GM23338 (cell line): ENCODE measurements around the gene TNNT2. TPM values are rescaled to one million over a fixed set of nuclear protein-coding genes. Genes with fewer than 3 reads are reported as not detected.

Experiments
- ATAC-seq: fragments of 200-7000 bp; cut with Tn5 transposase; 3 replicates; pipeline ENCODE4 v1.9.1; 2020
- DNase-seq: peaks from one replicate; pipeline ENCODE4 v3.0.0-alpha.2; 2015; ENCODE audit warnings: low spot score
- H2AFZ ChIP-seq: fragments of 200-600 bp; sonication (generic); 2 replicates; pipeline ENCODE4 v1.8.0; 2016; ENCODE audit warnings: antibody characterized with exemption, mild to moderate bottlenecking, moderate library complexity
- H3F3A ChIP-seq: fragments of 200-600 bp; sonication (generic); replicated peaks from 2 replicates; pipeline ENCODE4 v1.8.0; 2017; ENCODE audit warnings: antibody characterized with exemption, mixed run types, low read depth
- H3K27ac ChIP-seq: fragments of 200-600 bp; sonication (generic); 2 replicates; pipeline ENCODE4 v1.6.1; 2016; ENCODE audit warnings: low read depth
- H3K27me3 ChIP-seq: fragments of 200-600 bp; sonication (generic); 2 replicates; pipeline ENCODE4 v1.8.0; 2016; ENCODE audit warnings: mild to moderate bottlenecking, mixed run types, moderate library complexity; ENCODE audit not compliant: insufficient read depth
- H3K36me3 ChIP-seq: fragments of 200-600 bp; sonication (generic); 2 replicates; pipeline ENCODE4 v1.8.0; 2016; ENCODE audit warnings: mild to moderate bottlenecking; ENCODE audit not compliant: insufficient read depth
- H3K4me1 ChIP-seq: fragments of 200-600 bp; sonication (generic); 2 replicates; pipeline ENCODE4 v1.8.0; 2016; ENCODE audit warnings: mild to moderate bottlenecking, moderate library complexity; ENCODE audit not compliant: insufficient read depth
- H3K4me2 ChIP-seq: fragments of 200-600 bp; sonication (generic); 2 replicates; pipeline ENCODE4 v1.7.1; 2017; ENCODE audit warnings: mixed run types
- H3K4me3 ChIP-seq: fragments of 200-600 bp; sonication (generic); 2 replicates; pipeline ENCODE4 v1.6.1; 2016; ENCODE audit warnings: mixed run types
- H3K79me2 ChIP-seq: fragments of 200-600 bp; sonication (generic); replicated peaks from 2 replicates; pipeline ENCODE4 v1.8.0; 2017; ENCODE audit warnings: mild to moderate bottlenecking; ENCODE audit not compliant: insufficient read depth
- H3K9me2 ChIP-seq: fragments of 200-600 bp; sonication (generic); 2 replicates; pipeline ENCODE4 v1.8.0; 2017; ENCODE audit not compliant: insufficient read depth
- H4K20me1 ChIP-seq: fragments of 200-600 bp; sonication (generic); replicated peaks from 2 replicates; pipeline ENCODE4 v1.8.0; 2017; ENCODE audit warnings: mild to moderate bottlenecking; ENCODE audit not compliant: insufficient read depth
- H3K27ac Mint-ChIP-seq: 2 replicates; pipeline ENCODE4 v1.8.0; 2020; ENCODE audit warnings: inconsistent platforms, mild to moderate bottlenecking, moderate library complexity, mixed read lengths
- H3K27me3 Mint-ChIP-seq: 3 replicates; pipeline ENCODE4 v1.8.0; 2022; ENCODE audit warnings: low read depth, mild to moderate bottlenecking, moderate library complexity, mixed read lengths, inconsistent platforms; ENCODE audit not compliant: insufficient read depth, poor library complexity
- H3K36me3 Mint-ChIP-seq: 3 replicates; pipeline ENCODE4 v1.8.0; 2021; ENCODE audit warnings: low read depth, mild to moderate bottlenecking, inconsistent platforms, moderate library complexity, mixed read lengths
- H3K4me1 Mint-ChIP-seq: 3 replicates; pipeline ENCODE4 v1.8.0; 2020; ENCODE audit warnings: mild to moderate bottlenecking, inconsistent platforms, mixed read lengths
- H3K4me3 Mint-ChIP-seq: 3 replicates; pipeline ENCODE4 v1.8.0; 2021; ENCODE audit warnings: moderate library complexity, mild to moderate bottlenecking, inconsistent platforms, mixed read lengths
- H3K9me3 Mint-ChIP-seq: 3 replicates; pipeline ENCODE4 v1.8.0; 2020; ENCODE audit warnings: moderate library complexity, mild to moderate bottlenecking, inconsistent platforms, mixed read lengths
- CREB1 ChIP-seq: fragments of 250-450 bp; sonication (Bioruptor Pico); IDR thresholded peaks from 2 replicates; pipeline ENCODE4 v1.5.0; 2020; ENCODE audit warnings: low read depth, mild to moderate bottlenecking, moderate library complexity
- CTCF ChIP-seq, 2 experiments: fragments of 200-600 bp in 1 of 2; sonication (generic) in 1 of 2; conservative IDR thresholded peaks; 2 replicates each; pipeline versions ENCODE4 v1.5.1 to v1.6.1; 2016 to 2017; ENCODE audit warnings: antibody characterized with exemption in 2 of 2, low read depth in 2 of 2, mild to moderate bottlenecking in 2 of 2, moderate library complexity in 1 of 2
- ETS1 ChIP-seq: IDR thresholded peaks from 2 replicates; pipeline ENCODE4 v1.6.1; 2016; ENCODE audit warnings: antibody characterized with exemption
- EZH2 ChIP-seq: fragments of 200-600 bp; sonication (generic); IDR thresholded peaks from one replicate; pipeline ENCODE4 v1.8.0; 2017; ENCODE audit warnings: antibody characterized with exemption, mild to moderate bottlenecking, low read depth; ENCODE audit not compliant: unreplicated experiment
- NANOG ChIP-seq: IDR thresholded peaks from 2 replicates; pipeline ENCODE4 v1.6.1; 2016; ENCODE audit warnings: antibody characterized with exemption, borderline replicate concordance
- POLR2AphosphoS5 ChIP-seq: IDR thresholded peaks from 2 replicates; pipeline ENCODE4 v1.6.1; 2016; ENCODE audit warnings: antibody characterized with exemption, low read depth
- REST ChIP-seq: IDR thresholded peaks from one replicate; pipeline ENCODE4 v1.6.1; 2018; ENCODE audit warnings: antibody characterized with exemption; ENCODE audit not compliant: unreplicated experiment
- STAT1 ChIP-seq: IDR thresholded peaks from one replicate; pipeline ENCODE4 v1.6.1; 2016; ENCODE audit warnings: antibody characterized with exemption; ENCODE audit not compliant: unreplicated experiment
- ZNF462 ChIP-seq: fragments of 250-450 bp; sonication (Bioruptor Pico); IDR thresholded peaks from 2 replicates; pipeline ENCODE4 v1.5.0; 2020; ENCODE audit warnings: mild to moderate bottlenecking, moderate library complexity
- polyA plus RNA-seq: library from polyadenylated mRNA; unstranded; fragments of >200 nt; fragmentation: Nextera tagmentation; extraction: Ambion mirVana; gene quantifications from 2 replicates; pipeline ENCODE4 v1.2.1, GENCODE V29; 2016
- total RNA-seq: library from RNA; depleted of rRNA; stranded (reverse); fragments of >200 nt; shearing (Covaris generic); gene quantifications from 2 replicates; pipeline ENCODE4 v1.2.3, GENCODE V29; 2014

TNNT2 gene
- total and polyA plus RNA-seq, 2 experiments from 2014 or later, result 7.5 to 19.1 TPM

GRCh38 chr1:201371792-201372191 is 5.7 kb downstream of the TNNT2 start (continued):
- no peak for TF ChIP-seq EZH2
- TF ChIP-seq STAT1, result no peak
- TF ChIP-seq CTCF (conservative IDR thresholded peaks at IDR 0.05; ENCODE audit: low read depth in 2 of 2), result no peak
- TF ChIP-seq NANOG, result no peak
- no peak for TF ChIP-seq REST
- no peak for TF ChIP-seq CREB1 (CRISPR knock-in tag)
- TF ChIP-seq POLR2AphosphoS5, result no peak

- Histone ChIP-seq H3K27me3 (no peaks in the 10 kb centered on the region), H3K4me1 (peaks cover 24% of the 10 kb centered on the region), H3K36me3 (no peaks in the 10 kb centered on the region), H2AFZ (no peak overlapping the region), H3K27ac (no peak overlapping the region), H3K9me2 (0 out of 2 replicates have a peak, but pooled peaks cover 7% of the 10 kb centered on the region), H3K4me3 (no peak overlapping the region), H3K4me2 (no peak overlapping the region), H3K79me2 (no peaks in the 10 kb centered on the region), H3F3A (peaks cover 10% of the 10 kb centered on the region; the same call in 1 of the 2 replicates), H4K20me1 (no peaks in the 10 kb centered on the region)
- H3K27ac Mint-ChIP-seq, result no peak overlapping the region
- ATAC-seq (no peak), DNase-seq (no peak)
- no peaks in the 10 kb centered on the region for H3K36me3 Mint-ChIP-seq
- H3K9me3 Mint-ChIP-seq, result no peaks in the 10 kb centered on the region
- no peak overlapping the region; the same call in 2 of the 3 replicates for H3K4me3 Mint-ChIP-seq
- peaks cover 47% of the 10 kb centered on the region for H3K4me1 Mint-ChIP-seq
- peaks cover 21% of the 10 kb centered on the region for H3K27me3 Mint-ChIP-seq
- TF ChIP-seq STAT1 (no peak), EZH2 (no peak), ZNF462 (CRISPR knock-in tag) (no peak), ETS1 (no peak), POLR2AphosphoS5 (no peak)
Observed at GRCh38 chr1:201371276-201371675, 6.2 kb downstream of the TNNT2 start.
